ENCODE data around the gene DNAJC24.

The DNAJC24 gene

GRCh38 chr11:31417357-31417756 is 47.7 kb downstream of the DNAJC24 start:
- no peak for DNase-seq

GRCh38 chr11:31417816-31418215 is 48.2 kb downstream of the DNAJC24 start:
- DNase-seq: no peak

GRCh38 chr11:31419138-31419537 is 49.5 kb downstream of the DNAJC24 start:
- no peak for DNase-seq

DNA sequence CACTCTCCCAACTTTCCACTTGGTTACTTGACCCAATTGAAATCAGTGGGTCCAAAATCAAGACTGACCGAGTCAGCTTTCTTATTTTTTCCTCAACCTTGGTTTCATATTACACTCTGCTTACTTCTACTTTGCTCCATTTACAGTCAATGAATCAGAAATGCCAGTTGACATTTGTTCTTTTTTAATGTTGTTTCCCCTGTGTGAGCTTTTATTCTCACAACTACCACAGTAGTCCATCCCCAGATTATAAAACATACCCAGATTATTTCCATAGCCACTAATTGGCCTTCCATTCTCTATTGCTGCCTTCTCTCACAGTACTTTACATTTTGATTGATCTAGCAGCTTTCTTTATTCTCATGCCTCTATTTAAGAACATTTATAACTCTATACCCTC is 50.0 kb downstream of the DNAJC24 start:
- DNase-seq: peak; percentile 2

GRCh38 chr11:31421820-31422219 is 52.2 kb downstream of the DNAJC24 start:
- no peak for DNase-seq

DNA sequence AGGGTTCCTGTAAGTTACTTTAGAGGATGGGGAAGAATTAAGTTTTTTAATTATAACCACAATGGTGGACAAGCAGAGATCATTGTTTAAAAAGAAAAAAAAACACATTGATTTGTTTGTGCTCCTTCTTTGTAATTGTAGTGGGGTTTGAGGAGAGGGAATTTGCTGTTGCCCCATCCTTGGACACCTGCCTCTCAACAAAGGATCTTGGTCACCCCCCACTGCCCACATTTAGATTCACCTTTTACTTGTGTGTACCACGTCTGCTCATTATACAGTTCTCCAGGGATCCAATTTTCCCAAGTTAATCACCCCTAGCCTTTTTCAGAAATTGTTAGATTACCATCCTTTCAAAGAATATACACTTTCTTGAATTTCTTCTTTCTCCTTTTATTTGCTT is 53.0 kb downstream of the DNAJC24 start:
- no peak for DNase-seq

GRCh38 chr11:31424652-31425051 is 55.0 kb downstream of the DNAJC24 start:
- no peak for DNase-seq

GRCh38 chr11:31433851-31434250 is 64.2 kb downstream of the DNAJC24 start:
- DNase-seq: no peak

DNA sequence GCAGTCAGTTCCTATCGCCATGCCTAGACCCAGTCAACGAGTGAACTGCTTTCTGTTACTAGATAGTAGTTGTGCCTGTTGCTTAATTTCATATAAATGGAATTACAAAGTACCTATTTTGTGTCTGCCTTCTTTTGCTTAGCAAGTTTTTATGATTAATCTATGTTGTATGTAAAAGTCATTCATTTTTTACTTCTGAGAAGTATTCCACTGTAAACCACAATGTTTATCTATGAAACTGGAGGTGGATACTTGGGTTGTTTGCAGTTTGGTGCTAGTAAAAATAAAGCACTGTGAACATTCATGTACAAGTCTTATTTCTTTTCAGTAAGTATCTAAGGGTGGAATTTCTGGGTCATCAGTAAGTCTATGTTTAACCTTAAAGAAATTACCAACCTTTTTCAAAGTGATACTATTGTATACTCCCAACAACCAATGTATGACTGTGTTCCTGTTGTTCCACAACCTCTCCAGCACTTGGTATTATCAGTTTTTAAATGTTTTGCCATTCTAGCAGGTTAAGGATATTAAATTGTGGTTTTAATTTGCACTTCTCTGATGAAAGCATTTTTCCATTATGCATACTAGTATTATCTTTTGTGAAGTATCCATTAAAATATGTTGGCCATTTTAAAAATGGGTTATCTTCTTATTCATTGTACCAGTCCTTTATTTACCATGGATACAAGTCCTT is 68.2 kb downstream of the DNAJC24 start:
- peak; percentile 80 for DNase-seq

- no peak for DNase-seq
These were observed 71.6 kb downstream of the DNAJC24 start for GRCh38 chr11:31441296-31441695.

DNA sequence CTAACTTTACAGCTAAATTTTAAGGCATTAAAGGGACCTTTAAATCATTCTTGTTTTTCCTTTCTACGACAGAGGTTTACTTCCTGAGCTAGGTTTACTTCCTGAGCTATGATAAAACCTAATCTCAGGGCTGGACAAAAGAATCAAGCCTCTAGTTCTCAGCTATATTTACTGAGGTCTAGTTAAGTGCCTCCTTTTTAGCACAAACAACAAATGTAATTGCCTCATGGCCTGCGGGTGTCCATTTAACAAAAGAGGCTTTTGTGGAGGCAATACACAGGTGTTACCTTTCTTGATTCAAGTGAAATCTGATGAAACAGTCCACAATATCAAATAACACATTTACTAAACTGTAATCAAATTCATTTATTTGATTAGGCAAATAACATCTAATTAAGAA is 72.4 kb downstream of the DNAJC24 start:
- no peak for DNase-seq

DNA sequence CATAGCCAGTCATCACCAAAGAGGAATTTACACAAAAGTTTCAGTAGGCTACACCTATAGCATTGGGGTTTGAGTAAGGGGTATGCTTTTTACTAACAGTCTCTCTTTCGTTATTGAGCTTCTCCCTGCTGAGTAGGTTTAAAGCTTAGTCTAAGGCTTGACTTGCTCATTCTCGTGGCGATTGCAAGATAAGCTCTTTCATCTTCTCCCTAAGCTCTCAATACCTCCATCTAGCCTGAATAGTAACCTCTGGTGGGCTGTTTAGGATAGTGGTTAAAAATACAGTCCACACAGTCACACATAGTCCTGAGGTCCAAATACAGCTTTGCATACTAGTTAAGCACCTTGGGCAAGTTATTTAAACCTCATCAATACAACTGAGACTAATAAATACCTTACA is 74.1 kb downstream of the DNAJC24 start:
- DNase-seq: no peak

- no peak for DNase-seq
These were observed 76.0 kb downstream of the DNAJC24 start for GRCh38 chr11:31445621-31446020.

DNA sequence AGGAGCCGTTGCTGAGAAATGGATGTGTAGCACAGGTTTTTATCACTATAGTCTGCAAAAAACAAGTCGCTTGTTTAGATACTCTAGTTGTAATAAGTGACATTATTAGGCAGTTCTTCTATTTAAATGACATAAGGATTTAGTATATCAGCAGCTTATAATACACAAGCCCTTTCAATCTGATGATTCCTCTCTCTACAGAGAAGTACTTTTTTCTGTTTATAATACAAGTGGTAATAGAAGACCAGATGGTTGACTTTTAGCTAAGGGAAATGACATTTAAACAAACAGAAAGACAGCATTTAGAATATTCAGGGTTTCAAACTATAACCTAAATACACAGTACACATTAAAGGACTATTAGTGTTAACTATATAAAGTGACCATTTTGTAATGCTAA is 79.4 kb downstream of the DNAJC24 start:
- DNase-seq: no peak

DNA sequence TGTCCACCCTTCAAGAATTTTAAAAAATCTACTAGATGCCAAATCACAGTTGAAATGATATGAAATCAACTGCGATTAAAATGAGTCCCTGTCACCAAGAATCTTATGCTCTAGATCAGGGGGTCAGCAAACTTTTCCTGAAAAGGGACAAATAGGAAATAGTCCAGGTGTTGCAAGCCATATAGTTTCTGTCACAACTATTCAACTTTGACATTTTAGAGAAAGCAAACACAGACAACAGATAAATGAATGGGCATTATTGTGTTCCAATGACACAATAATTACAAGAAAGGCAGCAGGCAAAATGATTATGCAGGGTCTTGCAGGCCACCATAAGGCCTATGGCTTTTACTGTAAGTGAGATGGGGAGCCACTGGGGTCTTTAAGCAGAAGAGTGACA is 81.2 kb downstream of the DNAJC24 start:
- DNase-seq: no peak

DNA sequence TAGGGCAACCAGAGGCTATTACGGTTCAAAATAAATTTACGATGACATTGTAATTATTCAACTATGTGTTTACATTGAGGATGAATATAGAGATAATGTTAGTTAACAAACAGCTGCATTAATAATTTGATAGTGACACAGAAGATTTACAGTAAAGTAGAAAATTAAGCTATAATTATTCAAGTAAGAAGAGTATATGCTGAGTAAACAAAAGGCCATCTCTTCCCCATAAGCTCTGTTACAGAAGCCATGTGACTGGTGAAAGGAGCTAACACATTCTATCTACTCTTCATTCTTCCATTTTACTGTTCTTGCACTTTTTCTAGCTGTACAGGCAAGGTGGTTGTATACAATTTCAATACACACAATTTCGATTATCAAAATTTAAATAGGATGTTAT is 85.5 kb downstream of the DNAJC24 start:
- no peak for DNase-seq

GRCh38 chr11:31464436-31464835 is 94.8 kb downstream of the DNAJC24 start:
- no peak for DNase-seq

- no peak for DNase-seq
These were observed 104.4 kb downstream of the DNAJC24 start for GRCh38 chr11:31474083-31474482.

DNA sequence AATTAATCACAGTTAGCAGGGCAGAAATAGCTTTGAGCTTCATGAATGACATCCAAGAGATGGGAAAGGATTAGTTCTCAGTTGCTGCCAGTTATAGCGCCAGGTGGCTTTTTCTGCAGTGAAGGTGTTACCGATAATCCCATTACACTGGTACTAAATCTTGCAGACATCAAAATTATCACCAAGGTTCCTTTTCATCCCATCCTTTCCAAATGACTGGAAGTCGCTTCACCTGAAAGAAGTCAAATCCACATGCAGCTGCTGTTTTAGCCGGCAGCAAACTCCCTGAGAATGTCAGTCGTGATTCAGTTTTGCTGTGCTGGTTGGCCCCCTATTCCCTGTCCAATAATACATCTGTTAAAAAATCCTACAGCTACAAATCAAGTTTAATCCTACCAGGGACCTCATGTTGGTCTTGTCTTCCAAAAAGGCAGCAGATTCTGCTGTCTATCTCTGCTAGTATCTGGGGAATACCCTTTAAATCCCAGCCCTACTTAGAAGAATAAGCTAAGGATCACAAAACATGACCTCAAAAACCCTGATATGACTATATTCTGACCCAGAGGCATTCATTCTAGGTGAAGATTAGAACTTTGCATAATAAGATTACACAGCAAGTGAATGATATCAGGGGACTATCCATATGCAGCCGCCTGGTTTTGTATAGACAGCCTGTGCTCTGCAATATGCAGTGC is 108.0 kb downstream of the DNAJC24 start:
- no peak for DNase-seq

DNA sequence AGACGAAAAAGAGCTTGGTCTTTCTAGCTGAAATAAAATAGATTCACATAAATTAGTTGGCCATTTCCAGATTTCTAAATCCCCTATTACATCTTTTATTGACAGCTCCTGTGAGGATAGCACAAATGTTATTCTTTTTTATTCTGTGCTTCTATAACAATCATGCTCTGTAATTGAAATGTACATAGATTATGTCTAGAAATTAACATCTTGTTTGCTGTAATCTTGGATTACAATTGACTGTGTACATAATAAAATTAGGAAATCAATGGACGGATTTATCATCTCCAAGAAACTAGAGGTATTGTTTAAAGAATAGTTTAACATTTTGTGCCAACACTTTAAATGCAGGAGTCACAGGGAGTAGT is 108.5 kb downstream of the DNAJC24 start:
- DNase-seq: no peak

GRCh38 chr11:31479066-31479465 is 109.4 kb downstream of the DNAJC24 start:
- DNase-seq: no peak

DNA sequence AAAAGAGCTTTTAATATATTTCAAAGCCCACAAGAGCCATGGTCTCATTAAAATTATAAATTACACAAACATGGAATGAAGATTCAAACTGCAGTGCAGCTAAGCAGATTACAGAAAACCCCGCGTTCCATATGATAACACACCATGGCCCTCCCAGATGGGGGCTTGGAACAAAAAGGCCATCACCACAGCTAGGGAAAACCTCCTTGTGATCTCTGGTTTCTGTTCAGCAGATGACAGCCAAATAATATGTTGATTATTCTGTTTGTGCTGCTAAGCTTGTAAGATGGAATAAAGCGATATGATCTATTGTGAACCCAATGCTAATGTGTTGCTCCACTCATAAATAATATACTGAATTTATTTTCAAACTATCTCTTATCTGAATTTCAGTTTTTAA is 111.3 kb downstream of the DNAJC24 start:
- DNase-seq: no peak
